Gastrocnemius medialis (tissue), 4 donors: ENCODE results near the gene KPTN. TPM values are rescaled to one million over a fixed set of nuclear protein-coding genes. Genes with fewer than 3 reads are reported as not detected.

Source experiments
- ATAC-seq, 2 donors: fragments of 150-250 bp; one replicate each; pipeline ENCODE4 v1.9.1; 2016
- DNase-seq, 2 donors: peaks; one replicate each; pipeline ENCODE4 v3.0.0-alpha.2; 2019
- H3K27ac ChIP-seq, 4 donors: fragments of 200-600 bp; sonication (generic); 1 replicate in 1 of 4; 2 replicates in 3 of 4; pipeline ENCODE4 v1.5.1; 2016 to 2018; ENCODE audit warnings: mild to moderate bottlenecking in 2 of 4, moderate library complexity in 1 of 4
- H3K27me3 ChIP-seq, 3 donors: fragments of 200-600 bp; sonication (generic) in 2 of 3; 1 replicate in 1 of 3; 2 replicates in 2 of 3; pipeline versions ENCODE4 v1.5.1 to v1.6.0; 2016 to 2019; ENCODE audit warnings: mild to moderate bottlenecking in 1 of 3, moderate library complexity in 1 of 3
- H3K36me3 ChIP-seq, 2 donors: fragments of 200-600 bp; sonication (generic) in 1 of 2; one replicate each; pipeline ENCODE4 v1.5.1; 2017 to 2018
- H3K4me1 ChIP-seq, 2 donors: fragments of 200-600 bp; sonication (generic) in 1 of 2; one replicate each; pipeline ENCODE4 v1.5.1; 2016 to 2017; ENCODE audit warnings: mild to moderate bottlenecking in 2 of 2
- H3K4me3 ChIP-seq, 4 donors: fragments of 200-600 bp; sonication (generic) in 3 of 4; 1 replicate in 1 of 4; 2 replicates in 3 of 4; pipeline ENCODE4 v1.5.1; 2016 to 2019; ENCODE audit warnings: mild to moderate bottlenecking in 2 of 4
- H3K9me3 ChIP-seq, 3 donors: fragments of 200-600 bp; sonication (generic) in 2 of 3; 1 replicate in 1 of 3; 2 replicates in 2 of 3; pipeline ENCODE4 v1.5.1; 2016 to 2019
- CTCF ChIP-seq, 5 experiments: fragments of 450-650 bp in 3 of 5; fragments of 200-600 bp in 2 of 5; sonication (generic) in 2 of 5; IDR thresholded peaks in 4 of 5; conservative IDR thresholded peaks in 1 of 5; 1 replicate in 4 of 5; 2 replicates in 1 of 5; pipeline ENCODE4 v1.5.1; 2016 to 2019; ENCODE audit warnings: antibody characterized with exemption in 5 of 5, mild to moderate bottlenecking in 3 of 5, moderate library complexity in 3 of 5
- POLR2A ChIP-seq, 2 donors: fragments of 450-650 bp; IDR thresholded peaks; one replicate each; pipeline ENCODE4 v1.6.1; 2017; ENCODE audit warnings: antibody characterized with exemption in 2 of 2, mild to moderate bottlenecking in 2 of 2, moderate library complexity in 2 of 2
- in situ Hi-C, 4 donors: fragments of 200-750 bp; cut with MboI; loops; one replicate each; pipeline versions ENCODE4 v1.15.0 to v1.8.0; 2017; ENCODE audit warnings: low sequenced_read_pairs in 4 of 4
- intact Hi-C: fragments of 100-400 bp; cut with DNase I; formaldehyde crosslinking; loops from one replicate; pipeline ENCODE4 v1.15.1; 2023; ENCODE audit warnings: low total_unique reads
- total RNA-seq, 4 donors: library from RNA; depleted of rRNA; stranded (reverse); fragments of >200 nt; gene quantifications; one replicate each; pipeline versions ENCODE4 v1.1.0 to v1.2.3, GENCODE V29; 2016

KPTN gene
- total RNA-seq, 4 donors from 2014 or later, result 0.91 to 6.4 (median 3.9) TPM

GRCh38 chr19:47435196-47435595 is 48.8 kb downstream of the KPTN start:
- intact Hi-C loops (no loop called here), in situ Hi-C loops (loop anchor here in 3 of 4 donors (5.0 kb wide), 3 partner anchors 82 to 272 kb away; partner anchors contain the start of gene NAPA (in 2 of the 3))
- ATAC-seq (no peak), DNase-seq (no peak)
- TF ChIP-seq CTCF (IDR thresholded peaks at IDR 0.05 in 4 of 5, conservative IDR thresholded peaks at IDR 0.05 in 1 of 5), result no peak
- TF ChIP-seq POLR2A (IDR thresholded peaks at IDR 0.05), result no peak
- Histone ChIP-seq H3K27ac (no peak overlapping the region), H3K36me3 (no peaks in the 10 kb centered on the region), H3K27me3 (peaks cover 30 to 44% (median 42%) of the 10 kb centered on the region in 3 donors), H3K9me3 (no peaks in the 10 kb centered on the region), H3K4me3 (no peak overlapping the region), H3K4me1 (peaks cover 4 to 5% of the 10 kb centered on the region in 2 donors)

- no peak for DNase-seq
- Histone ChIP-seq H3K9me3 (no peaks in the 10 kb centered on the region), H3K4me3 (no peak overlapping the region), H3K27ac (no peak overlapping the region), H3K36me3 (no peaks in the 10 kb centered on the region), H3K27me3 (peaks cover 41 to 55% (median 53%) of the 10 kb centered on the region in 3 donors), H3K4me1 (peaks cover 8 to 11% of the 10 kb centered on the region in 2 donors)
- no peak for TF ChIP-seq CTCF (IDR thresholded peaks at IDR 0.05 in 4 of 5, conservative IDR thresholded peaks at IDR 0.05 in 1 of 5)
- ATAC-seq, result no peak
- intact Hi-C loops (no loop called here), in situ Hi-C loops (loop anchor here in 1 of 4 donors (5.0 kb wide), 1 partner anchor 83 kb away; the partner anchor contains the start of gene NAPA)
These were observed 49.9 kb downstream of the KPTN start for GRCh38 chr19:47434088-47434487.

DNA sequence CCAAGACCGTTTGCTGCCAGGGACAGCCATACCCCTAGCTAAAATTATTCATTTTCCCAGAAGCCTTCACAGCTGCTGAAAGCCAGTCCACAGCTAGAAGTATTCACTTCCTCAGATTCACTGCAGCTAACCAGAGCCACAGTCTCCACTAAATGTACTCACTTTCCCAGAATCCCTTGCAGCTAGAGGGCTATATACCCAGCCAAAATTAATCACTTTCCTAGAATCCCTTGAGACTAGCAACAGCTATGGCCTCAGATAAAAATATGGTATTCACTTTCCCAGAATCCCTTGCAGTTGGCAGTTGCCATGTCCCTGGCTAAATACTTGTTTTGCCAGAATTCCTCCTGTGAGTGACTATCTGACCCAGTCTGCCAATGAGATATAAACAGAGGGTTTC is 50.9 kb downstream of the KPTN start:
- intact Hi-C loops, result no loop called here
- DNase-seq (no peak), ATAC-seq (no peak)
- H3K4me1 ChIP-seq, result peaks cover 11 to 16% of the 10 kb centered on the region in 2 donors
- no peak overlapping the region for H3K4me3 ChIP-seq
- no peaks in the 10 kb centered on the region for H3K36me3 ChIP-seq
- TF ChIP-seq POLR2A (IDR thresholded peaks at IDR 0.05) (no peak), CTCF (IDR thresholded peaks at IDR 0.05 in 4 of 5, conservative IDR thresholded peaks at IDR 0.05 in 1 of 5) (no peak)
- no peaks in the 10 kb centered on the region for H3K9me3 ChIP-seq
- H3K27me3 ChIP-seq, result peaks cover 50 to 62% (median 62%) of the 10 kb centered on the region in 3 donors
- in situ Hi-C loops, result loop anchor here in 1 of 4 donors (5.0 kb wide), 1 partner anchor 84 kb away; the partner anchor contains the start of gene NAPA
- H3K27ac ChIP-seq, result no peak overlapping the region

DNA sequence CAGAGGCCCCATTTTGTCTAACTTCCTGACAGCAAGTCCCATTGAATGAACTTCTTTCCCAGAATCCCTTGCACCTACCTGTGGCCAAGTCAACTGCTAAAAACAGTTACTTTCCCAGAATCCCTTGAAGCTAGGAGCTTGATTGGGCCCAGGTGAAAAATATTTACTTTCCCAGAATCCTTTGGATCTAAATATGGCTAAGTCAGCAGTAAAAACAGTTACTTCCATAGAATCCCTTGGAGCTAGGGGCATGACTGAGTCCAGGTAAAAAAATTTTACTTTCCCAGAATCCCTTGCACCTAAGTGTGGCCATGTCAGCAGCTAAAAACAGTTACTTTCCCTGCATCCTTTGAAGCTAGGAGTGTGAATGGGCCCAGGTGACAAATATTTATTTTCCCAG is 51.5 kb downstream of the KPTN start:
- DNase-seq, result no peak
- TF ChIP-seq CTCF (IDR thresholded peaks at IDR 0.05 in 4 of 5, conservative IDR thresholded peaks at IDR 0.05 in 1 of 5) (no peak), POLR2A (IDR thresholded peaks at IDR 0.05) (no peak)
- Histone ChIP-seq H3K27me3 (peaks cover 45 to 63% (median 62%) of the 10 kb centered on the region in 3 donors), H3K27ac (no peak overlapping the region), H3K36me3 (no peaks in the 10 kb centered on the region), H3K4me1 (peaks cover 11 to 22% of the 10 kb centered on the region in 2 donors), H3K9me3 (no peaks in the 10 kb centered on the region), H3K4me3 (no peak overlapping the region)
- in situ Hi-C loops (loop anchor here in 1 of 4 donors (5.0 kb wide), 1 partner anchor 85 kb away; the partner anchor contains the start of gene NAPA), intact Hi-C loops (no loop called here)
- ATAC-seq, result no peak
